ENCODE measurements around the gene SUMF1.

The SUMF1 gene

GRCh38 chr3:4496087-4496452, 29.0 kb upstream of the SUMF1 start:
- Histone ChIP-seq H3K9me3 (ENCODE audit: control insufficient read depth, low read length) (no peaks in the 10 kb centered on the region), H3K36me3 (ENCODE audit: control insufficient read depth, insufficient read depth, low read length) (no peaks in the 10 kb centered on the region), H3K27ac (ENCODE audit: low read depth, low read length, severe bottlenecking) (no peak overlapping the region), H3K4me3 (ENCODE audit: extremely low read depth, insufficient read depth, low read length, poor library complexity, severe bottlenecking) (no peak overlapping the region), H3K4me1 (ENCODE audit: control insufficient read depth, insufficient read depth, low read length, poor library complexity, severe bottlenecking) (no peaks in the 10 kb centered on the region)
- WGBS, 2 experiments (ENCODE audit: insufficient coverage in 2 of 2), result 60 to 94% methylated on average over 1 to 2 of the region's 3 CpGs

- 91 to 97% methylated on average over 3 of the region's 3 CpGs for WGBS, 2 experiments (ENCODE audit: insufficient coverage in 2 of 2)
- Histone ChIP-seq H3K9me3 (ENCODE audit: control insufficient read depth, low read length) (no peaks in the 10 kb centered on the region), H3K4me3 (ENCODE audit: extremely low read depth, insufficient read depth, low read length, poor library complexity, severe bottlenecking) (no peak overlapping the region), H3K4me1 (ENCODE audit: control insufficient read depth, insufficient read depth, low read length, poor library complexity, severe bottlenecking) (no peaks in the 10 kb centered on the region), H3K27ac (ENCODE audit: low read depth, low read length, severe bottlenecking) (no peak overlapping the region), H3K36me3 (ENCODE audit: control insufficient read depth, insufficient read depth, low read length) (no peaks in the 10 kb centered on the region)
These were observed 28.4 kb upstream of the SUMF1 start for GRCh38 chr3:4495294-4496086.

- Histone ChIP-seq H3K4me3 (ENCODE audit: extremely low read depth, insufficient read depth, low read length, poor library complexity, severe bottlenecking) (no peak overlapping the region), H3K36me3 (ENCODE audit: control insufficient read depth, insufficient read depth, low read length) (no peaks in the 10 kb centered on the region), H3K9me3 (ENCODE audit: control insufficient read depth, low read length) (no peaks in the 10 kb centered on the region), H3K27ac (ENCODE audit: low read depth, low read length, severe bottlenecking) (no peak overlapping the region), H3K4me1 (ENCODE audit: control insufficient read depth, insufficient read depth, low read length, poor library complexity, severe bottlenecking) (no peaks in the 10 kb centered on the region)
- WGBS, 2 experiments (ENCODE audit: insufficient coverage in 2 of 2), result 40 to 82% methylated on average over 1 to 4 of the region's 4 CpGs
These were observed 27.8 kb upstream of the SUMF1 start for GRCh38 chr3:4494895-4495264.

- no peaks in the 10 kb centered on the region for H3K9me3 ChIP-seq (ENCODE audit: control insufficient read depth, low read length)
- H3K27ac ChIP-seq (ENCODE audit: low read depth, low read length, severe bottlenecking), result no peak overlapping the region
- peak overlapping the region; percentile 71 for H3K4me3 ChIP-seq (ENCODE audit: extremely low read depth, insufficient read depth, low read length, poor library complexity, severe bottlenecking)
- H3K4me1 ChIP-seq (ENCODE audit: control insufficient read depth, insufficient read depth, low read length, poor library complexity, severe bottlenecking), result no peaks in the 10 kb centered on the region
- WGBS, 2 experiments (ENCODE audit: insufficient coverage in 2 of 2), result 26 to 39% methylated on average over 16 to 19 of the region's 28 CpGs
- H3K36me3 ChIP-seq (ENCODE audit: control insufficient read depth, insufficient read depth, low read length), result no peaks in the 10 kb centered on the region
These were observed 27.1 kb upstream of the SUMF1 start for GRCh38 chr3:4493941-4494894.

- 0 to 1% methylated on average over 11 to 39 of the region's 47 CpGs for WGBS, 2 experiments (ENCODE audit: insufficient coverage in 2 of 2)
- H3K9me3 ChIP-seq (ENCODE audit: control insufficient read depth, low read length), result no peaks in the 10 kb centered on the region
These were observed 26.2 kb upstream of the SUMF1 start, which contains the start of gene ITPR1 for GRCh38 chr3:4493014-4493940. Gene ITPR1, plus strand, starts transcription at chr3:4493348. Its CDS starts 23,144 bp downstream, at chr3:4516492.

GRCh38 chr3:4492208-4493013, 25.3 kb upstream of the SUMF1 start:
- Histone ChIP-seq H3K9me3 (ENCODE audit: control insufficient read depth, low read length) (no peaks in the 10 kb centered on the region), H3K27ac (ENCODE audit: low read depth, low read length, severe bottlenecking) (peak overlapping the region; percentile 66), H3K4me3 (ENCODE audit: extremely low read depth, insufficient read depth, low read length, poor library complexity, severe bottlenecking) (peak overlapping the region; percentile 71), H3K4me1 (ENCODE audit: control insufficient read depth, insufficient read depth, low read length, poor library complexity, severe bottlenecking) (no peaks in the 10 kb centered on the region), H3K36me3 (ENCODE audit: control insufficient read depth, insufficient read depth, low read length) (no peaks in the 10 kb centered on the region)
- 0 to 1% methylated on average over 30 to 32 of the region's 43 CpGs for WGBS, 2 experiments (ENCODE audit: insufficient coverage in 2 of 2)

More at GRCh38 chr3:4493014-4493940, 26.2 kb upstream of the SUMF1 start, which contains the start of gene ITPR1:
- H3K27ac ChIP-seq (ENCODE audit: low read depth, low read length, severe bottlenecking), result peak within 1 kb of the TSS; percentile 66
- no peaks in the 10 kb centered on the region for H3K4me1 ChIP-seq (ENCODE audit: control insufficient read depth, insufficient read depth, low read length, poor library complexity, severe bottlenecking)
- H3K36me3 ChIP-seq (ENCODE audit: control insufficient read depth, insufficient read depth, low read length), result no peaks in the 10 kb centered on the region
- H3K4me3 ChIP-seq (ENCODE audit: extremely low read depth, insufficient read depth, low read length, poor library complexity, severe bottlenecking), result peak within 1 kb of the TSS; percentile 71

GRCh38 chr3:4491855-4492207, 24.8 kb upstream of the SUMF1 start:
- Histone ChIP-seq H3K9me3 (ENCODE audit: control insufficient read depth, low read length) (no peaks in the 10 kb centered on the region), H3K4me1 (ENCODE audit: control insufficient read depth, insufficient read depth, low read length, poor library complexity, severe bottlenecking) (no peaks in the 10 kb centered on the region), H3K4me3 (ENCODE audit: extremely low read depth, insufficient read depth, low read length, poor library complexity, severe bottlenecking) (peak overlapping the region; percentile 71), H3K27ac (ENCODE audit: low read depth, low read length, severe bottlenecking) (no peak overlapping the region), H3K36me3 (ENCODE audit: control insufficient read depth, insufficient read depth, low read length) (no peaks in the 10 kb centered on the region)
- 37 to 51% methylated on average over 3 of the region's 5 CpGs for WGBS, 2 experiments (ENCODE audit: insufficient coverage in 2 of 2)

GRCh38 chr3:4478261-4478660, 11.2 kb upstream of the SUMF1 start:
- Histone ChIP-seq H3K4me1 (ENCODE audit: control insufficient read depth, insufficient read depth, low read length, poor library complexity, severe bottlenecking) (no peaks in the 10 kb centered on the region), H3K27ac (ENCODE audit: low read depth, low read length, severe bottlenecking) (no peak overlapping the region), H3K4me3 (ENCODE audit: extremely low read depth, insufficient read depth, low read length, poor library complexity, severe bottlenecking) (no peak overlapping the region), H3K36me3 (ENCODE audit: control insufficient read depth, insufficient read depth, low read length) (no peaks in the 10 kb centered on the region), H3K9me3 (ENCODE audit: control insufficient read depth, low read length) (no peaks in the 10 kb centered on the region)
- WGBS, 2 experiments (ENCODE audit: insufficient coverage in 2 of 2), result 87 to 92% methylated on average over 2 to 3 of the region's 3 CpGs

- no peaks in the 10 kb centered on the region for H3K4me1 ChIP-seq (ENCODE audit: control insufficient read depth, insufficient read depth, low read length, poor library complexity, severe bottlenecking)
- H3K4me3 ChIP-seq (ENCODE audit: extremely low read depth, insufficient read depth, low read length, poor library complexity, severe bottlenecking), result no peak overlapping the region
- no peaks in the 10 kb centered on the region for H3K36me3 ChIP-seq (ENCODE audit: control insufficient read depth, insufficient read depth, low read length)
- no peak overlapping the region for H3K27ac ChIP-seq (ENCODE audit: low read depth, low read length, severe bottlenecking)
- 90 to 100% methylated on average over 1 of the region's 1 CpG for WGBS, 2 experiments (ENCODE audit: insufficient coverage in 2 of 2)
- H3K9me3 ChIP-seq (ENCODE audit: control insufficient read depth, low read length), result no peaks in the 10 kb centered on the region
These were observed 9.4 kb upstream of the SUMF1 start for GRCh38 chr3:4476496-4476895.

Data from mesodermal cell (in vitro differentiated cells).